HepG2 (cell line): Measurements from ENCODE around the gene UNC13D. TPM values are rescaled to one million over a fixed set of nuclear protein-coding genes. Genes with fewer than 3 reads are reported as not detected.
A peak's percentile ranks its signal among the peaks of the same experiment; 100 is the strongest.

Source experiments
- ARNTL ChIP-seq: sonication (generic); formaldehyde crosslinking; IDR thresholded peaks from 2 replicates; pipeline ENCODE4 v1.4.0; 2020; ENCODE audit warnings: mild to moderate bottlenecking, missing genetic modification reagents
- HDAC2 ChIP-seq: sonication (generic); formaldehyde crosslinking; IDR thresholded peaks from 2 replicates; pipeline ENCODE4 v1.4.0; 2020; ENCODE audit warnings: missing genetic modification reagents
- KLF6 ChIP-seq: IDR thresholded peaks from 2 replicates; pipeline ENCODE4 v1.8.0; 2016; ENCODE audit warnings: missing biosample characterization, missing genetic modification reagents
- NBN ChIP-seq: fragments of 450-650 bp; conservative IDR thresholded peaks from 2 replicates; pipeline ENCODE4 v1.6.1; 2017
- SP2 ChIP-seq: sonication (generic); formaldehyde crosslinking; IDR thresholded peaks from 2 replicates; pipeline ENCODE4 v1.5.1; 2020; ENCODE audit warnings: mild to moderate bottlenecking, missing genetic modification reagents
- SSRP1 ChIP-seq: IDR thresholded peaks from 2 replicates; pipeline ENCODE4 v1.6.1; 2016; ENCODE audit warnings: control low read depth
- TBL1XR1 ChIP-seq: fragments of 150-350 bp; IDR thresholded peaks from 2 replicates; pipeline ENCODE4 v1.6.1; 2014; ENCODE audit warnings: borderline replicate concordance, low read length; ENCODE audit not compliant: partially characterized antibody
- ZFP36 ChIP-seq: fragments of 150-350 bp; IDR thresholded peaks from 2 replicates; pipeline ENCODE4 v1.6.1; 2018; ENCODE audit warnings: borderline replicate concordance, low read length, low read depth; ENCODE audit not compliant: partially characterized antibody
- ZNF260 ChIP-seq: sonication (generic); formaldehyde crosslinking; IDR thresholded peaks from 2 replicates; pipeline ENCODE4 v1.4.0; 2020; ENCODE audit warnings: missing genetic modification reagents, low read depth, mild to moderate bottlenecking, borderline replicate concordance
- ZNF292 ChIP-seq: sonication (generic); formaldehyde crosslinking; IDR thresholded peaks from 2 replicates; pipeline ENCODE4 v1.8.1; 2022; ENCODE audit warnings: mild to moderate bottlenecking, low read depth, missing genetic modification reagents, borderline replicate concordance
- ZNF451 ChIP-seq: sonication (generic); formaldehyde crosslinking; IDR thresholded peaks from 2 replicates; pipeline ENCODE4 v1.5.0; 2020; ENCODE audit warnings: mild to moderate bottlenecking, missing genetic modification reagents
- ZNF678 ChIP-seq: sonication (generic); formaldehyde crosslinking; IDR thresholded peaks from 2 replicates; pipeline ENCODE4 v1.4.0; 2020; ENCODE audit warnings: mild to moderate bottlenecking, missing genetic modification reagents
- ZNF724P ChIP-seq: sonication (generic); formaldehyde crosslinking; IDR thresholded peaks from 2 replicates; pipeline ENCODE4 v1.8.0; 2022; ENCODE audit warnings: missing genetic modification reagents, borderline replicate concordance
- ZNF790 ChIP-seq: sonication (generic); formaldehyde crosslinking; IDR thresholded peaks from 2 replicates; pipeline ENCODE4 v1.8.0; 2022; ENCODE audit warnings: missing genetic modification reagents, mild to moderate bottlenecking, borderline replicate concordance
- polyA plus RNA-seq, 8 experiments: library from polyadenylated mRNA; depleted of rRNA in 3 of 8; stranded (reverse) in 7 of 8; unstranded in 1 of 8; fragments of >200 nt; fragmentation: Illumina TruSeq in 4 of 8; extraction: Trizol in 4 of 8; gene quantifications; 2 replicates each; pipeline versions ENCODE4 v1.2.1 to v1.2.3, GENCODE V29; 2011 to 2016; ENCODE audit warnings: low read depth in 4 of 8, missing spikeins in 1 of 8, mixed read lengths in 1 of 8; ENCODE audit not compliant: insufficient read depth in 1 of 8
- total RNA-seq, 5 experiments: library from RNA; depleted of rRNA; stranded (reverse); fragments of >200 nt; fragmentation: Illumina TruSeq; extraction: Trizol; gene quantifications; 2 replicates each; pipeline ENCODE4 v1.2.3, GENCODE V29; 2016; ENCODE audit warnings: low read depth in 1 of 5
- TF ChIP-seq, protein P1 (sequence below): sonication (generic); formaldehyde crosslinking; IDR thresholded peaks from 2 replicates; pipeline ENCODE4 v1.8.1; 2023; ENCODE audit warnings: mild to moderate bottlenecking, missing genetic modification reagents
- TF ChIP-seq, protein P2 (sequence below): sonication (generic); formaldehyde crosslinking; IDR thresholded peaks from 2 replicates; pipeline ENCODE4 v1.4.0; 2020; ENCODE audit warnings: missing genetic modification reagents
- TF ChIP-seq, protein P3 (sequence below): sonication (generic); formaldehyde crosslinking; IDR thresholded peaks from 2 replicates; pipeline ENCODE4 v1.8.0; 2022; ENCODE audit warnings: mild to moderate bottlenecking, missing genetic modification reagents, moderate library complexity
- TF ChIP-seq, protein P4 (sequence below): sonication (generic); formaldehyde crosslinking; IDR thresholded peaks from 2 replicates; pipeline ENCODE4 v1.9.0; 2021; ENCODE audit warnings: mild to moderate bottlenecking, missing genetic modification reagents

The UNC13D gene
- total and polyA plus RNA-seq, 2 of the 13 experiments (the other 11 are each of a cell fraction or from before 2014, with no cell fraction given) = 29.7 to 42.7 TPM

DNA sequence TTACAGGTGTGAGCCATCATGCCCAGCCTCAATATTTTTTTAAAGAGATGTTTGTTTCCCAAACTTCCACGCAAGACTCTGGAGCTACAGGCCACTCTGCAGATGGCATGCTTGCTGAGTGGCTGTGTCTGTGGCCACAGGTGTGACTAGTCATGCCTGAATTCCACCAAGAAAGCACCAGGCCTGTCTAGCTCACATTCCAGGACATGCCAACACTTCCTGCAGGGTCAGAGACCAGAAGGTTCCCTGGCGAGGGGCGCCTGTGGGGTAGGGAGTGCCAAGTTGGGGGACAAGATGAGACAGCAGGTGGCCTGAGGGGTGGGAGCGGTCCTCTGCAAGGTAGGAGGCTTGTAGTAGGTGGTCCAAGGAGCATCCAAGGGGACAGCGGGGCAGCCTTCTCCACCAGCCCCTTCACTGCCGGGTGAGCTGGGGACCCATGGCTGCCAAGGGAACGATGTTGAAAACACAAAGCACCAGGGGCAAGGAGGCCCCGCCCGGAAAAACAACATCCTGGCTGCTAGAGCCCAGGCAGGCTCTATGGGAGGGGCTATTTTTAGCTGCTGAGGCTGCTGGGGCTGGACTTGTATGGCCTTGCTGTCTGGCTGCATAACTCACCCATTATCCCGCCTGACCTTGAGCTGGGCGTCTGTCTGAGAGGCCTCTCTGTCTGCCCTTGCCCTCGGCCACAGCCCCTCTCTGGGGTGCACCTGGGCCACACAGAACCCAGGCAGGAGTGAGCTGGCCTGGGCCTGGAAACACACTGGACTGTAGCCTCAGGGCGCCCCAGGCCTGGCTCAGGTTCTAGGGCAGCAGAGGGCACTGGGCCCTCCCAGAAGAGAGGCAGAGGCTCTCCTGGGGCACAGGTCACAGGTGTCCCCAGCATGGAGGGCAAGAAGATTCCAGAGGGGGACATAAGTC is 28.5 kb upstream of the UNC13D start (continued):
- TF ChIP-seq, protein P1, sequence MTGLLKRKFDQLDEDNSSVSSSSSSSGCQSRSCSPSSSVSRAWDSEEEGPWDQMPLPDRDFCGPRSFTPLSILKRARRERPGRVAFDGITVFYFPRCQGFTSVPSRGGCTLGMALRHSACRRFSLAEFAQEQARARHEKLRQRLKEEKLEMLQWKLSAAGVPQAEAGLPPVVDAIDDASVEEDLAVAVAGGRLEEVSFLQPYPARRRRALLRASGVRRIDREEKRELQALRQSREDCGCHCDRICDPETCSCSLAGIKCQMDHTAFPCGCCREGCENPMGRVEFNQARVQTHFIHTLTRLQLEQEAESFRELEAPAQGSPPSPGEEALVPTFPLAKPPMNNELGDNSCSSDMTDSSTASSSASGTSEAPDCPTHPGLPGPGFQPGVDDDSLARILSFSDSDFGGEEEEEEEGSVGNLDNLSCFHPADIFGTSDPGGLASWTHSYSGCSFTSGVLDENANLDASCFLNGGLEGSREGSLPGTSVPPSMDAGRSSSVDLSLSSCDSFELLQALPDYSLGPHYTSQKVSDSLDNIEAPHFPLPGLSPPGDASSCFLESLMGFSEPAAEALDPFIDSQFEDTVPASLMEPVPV (CRISPR knock-in tag) = peak; percentile 93
- TF ChIP-seq ZNF260 (CRISPR knock-in tag) (no peak), KLF6 (CRISPR knock-in tag) (peak; percentile 58; the same call in 1 of the 2 replicates), ZNF724P (CRISPR knock-in tag) (no peak), ZFP36 (no peak), ZNF678 (CRISPR knock-in tag) (no peak), SP2 (CRISPR knock-in tag) (no peak), ZNF790 (CRISPR knock-in tag) (no peak), ARNTL (CRISPR knock-in tag) (peak; percentile 84; the same call in 1 of the 2 replicates), HDAC2 (peak; percentile 99), TBL1XR1 (peak; percentile 96), ZNF451 (CRISPR knock-in tag) (peak; percentile 66; the same call in 1 of the 2 replicates), SSRP1 (CRISPR knock-in tag) (peak; percentile 43; the same call in 1 of the 2 replicates), ZNF292 (CRISPR knock-in tag) (peak; percentile 95), NBN (no peak)
- TF ChIP-seq, protein P2, sequence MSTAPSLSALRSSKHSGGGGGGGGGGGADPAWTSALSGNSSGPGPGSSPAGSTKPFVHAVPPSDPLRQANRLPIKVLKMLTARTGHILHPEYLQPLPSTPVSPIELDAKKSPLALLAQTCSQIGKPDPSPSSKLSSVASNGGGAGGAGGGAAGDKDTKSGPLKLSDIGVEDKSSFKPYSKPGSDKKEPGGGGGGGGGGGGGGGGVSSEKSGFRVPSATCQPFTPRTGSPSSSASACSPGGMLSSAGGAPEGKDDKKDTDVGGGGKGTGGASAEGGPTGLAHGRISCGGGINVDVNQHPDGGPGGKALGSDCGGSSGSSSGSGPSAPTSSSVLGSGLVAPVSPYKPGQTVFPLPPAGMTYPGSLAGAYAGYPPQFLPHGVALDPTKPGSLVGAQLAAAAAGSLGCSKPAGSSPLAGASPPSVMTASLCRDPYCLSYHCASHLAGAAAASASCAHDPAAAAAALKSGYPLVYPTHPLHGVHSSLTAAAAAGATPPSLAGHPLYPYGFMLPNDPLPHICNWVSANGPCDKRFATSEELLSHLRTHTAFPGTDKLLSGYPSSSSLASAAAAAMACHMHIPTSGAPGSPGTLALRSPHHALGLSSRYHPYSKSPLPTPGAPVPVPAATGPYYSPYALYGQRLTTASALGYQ (CRISPR knock-in tag) = peak; percentile 89
- TF ChIP-seq, protein P3, sequence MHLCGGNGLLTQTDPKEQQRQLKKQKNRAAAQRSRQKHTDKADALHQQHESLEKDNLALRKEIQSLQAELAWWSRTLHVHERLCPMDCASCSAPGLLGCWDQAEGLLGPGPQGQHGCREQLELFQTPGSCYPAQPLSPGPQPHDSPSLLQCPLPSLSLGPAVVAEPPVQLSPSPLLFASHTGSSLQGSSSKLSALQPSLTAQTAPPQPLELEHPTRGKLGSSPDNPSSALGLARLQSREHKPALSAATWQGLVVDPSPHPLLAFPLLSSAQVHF (CRISPR knock-in tag) = no peak
- TF ChIP-seq, protein P4, sequence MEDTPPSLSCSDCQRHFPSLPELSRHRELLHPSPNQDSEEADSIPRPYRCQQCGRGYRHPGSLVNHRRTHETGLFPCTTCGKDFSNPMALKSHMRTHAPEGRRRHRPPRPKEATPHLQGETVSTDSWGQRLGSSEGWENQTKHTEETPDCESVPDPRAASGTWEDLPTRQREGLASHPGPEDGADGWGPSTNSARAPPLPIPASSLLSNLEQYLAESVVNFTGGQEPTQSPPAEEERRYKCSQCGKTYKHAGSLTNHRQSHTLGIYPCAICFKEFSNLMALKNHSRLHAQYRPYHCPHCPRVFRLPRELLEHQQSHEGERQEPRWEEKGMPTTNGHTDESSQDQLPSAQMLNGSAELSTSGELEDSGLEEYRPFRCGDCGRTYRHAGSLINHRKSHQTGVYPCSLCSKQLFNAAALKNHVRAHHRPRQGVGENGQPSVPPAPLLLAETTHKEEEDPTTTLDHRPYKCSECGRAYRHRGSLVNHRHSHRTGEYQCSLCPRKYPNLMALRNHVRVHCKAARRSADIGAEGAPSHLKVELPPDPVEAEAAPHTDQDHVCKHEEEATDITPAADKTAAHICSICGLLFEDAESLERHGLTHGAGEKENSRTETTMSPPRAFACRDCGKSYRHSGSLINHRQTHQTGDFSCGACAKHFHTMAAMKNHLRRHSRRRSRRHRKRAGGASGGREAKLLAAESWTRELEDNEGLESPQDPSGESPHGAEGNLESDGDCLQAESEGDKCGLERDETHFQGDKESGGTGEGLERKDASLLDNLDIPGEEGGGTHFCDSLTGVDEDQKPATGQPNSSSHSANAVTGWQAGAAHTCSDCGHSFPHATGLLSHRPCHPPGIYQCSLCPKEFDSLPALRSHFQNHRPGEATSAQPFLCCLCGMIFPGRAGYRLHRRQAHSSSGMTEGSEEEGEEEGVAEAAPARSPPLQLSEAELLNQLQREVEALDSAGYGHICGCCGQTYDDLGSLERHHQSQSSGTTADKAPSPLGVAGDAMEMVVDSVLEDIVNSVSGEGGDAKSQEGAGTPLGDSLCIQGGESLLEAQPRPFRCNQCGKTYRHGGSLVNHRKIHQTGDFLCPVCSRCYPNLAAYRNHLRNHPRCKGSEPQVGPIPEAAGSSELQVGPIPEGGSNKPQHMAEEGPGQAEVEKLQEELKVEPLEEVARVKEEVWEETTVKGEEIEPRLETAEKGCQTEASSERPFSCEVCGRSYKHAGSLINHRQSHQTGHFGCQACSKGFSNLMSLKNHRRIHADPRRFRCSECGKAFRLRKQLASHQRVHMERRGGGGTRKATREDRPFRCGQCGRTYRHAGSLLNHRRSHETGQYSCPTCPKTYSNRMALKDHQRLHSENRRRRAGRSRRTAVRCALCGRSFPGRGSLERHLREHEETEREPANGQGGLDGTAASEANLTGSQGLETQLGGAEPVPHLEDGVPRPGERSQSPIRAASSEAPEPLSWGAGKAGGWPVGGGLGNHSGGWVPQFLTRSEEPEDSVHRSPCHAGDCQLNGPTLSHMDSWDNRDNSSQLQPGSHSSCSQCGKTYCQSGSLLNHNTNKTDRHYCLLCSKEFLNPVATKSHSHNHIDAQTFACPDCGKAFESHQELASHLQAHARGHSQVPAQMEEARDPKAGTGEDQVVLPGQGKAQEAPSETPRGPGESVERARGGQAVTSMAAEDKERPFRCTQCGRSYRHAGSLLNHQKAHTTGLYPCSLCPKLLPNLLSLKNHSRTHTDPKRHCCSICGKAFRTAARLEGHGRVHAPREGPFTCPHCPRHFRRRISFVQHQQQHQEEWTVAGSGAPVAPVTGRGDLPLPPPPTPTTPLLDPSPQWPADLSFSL = no peak; the same call in 1 of the 2 replicates
